PFSK-1 (cell line): ENCODE results near the gene PRELID3B.

ENCODE experiments used
- FOXP2 ChIP-seq: optimal IDR thresholded peaks from 2 replicates; pipeline ENCODE3; 2011; ENCODE audit warnings: borderline replicate concordance, control low read depth, inconsistent platforms; ENCODE audit not compliant: insufficient read depth; ENCODE audit errors: extremely low read length, extremely low read depth
- POLR2AphosphoS5 ChIP-seq: IDR thresholded peaks from 2 replicates; pipeline ENCODE4 v1.6.1; 2012; ENCODE audit warnings: low read depth, mild to moderate bottlenecking, control low read depth, low read length, moderate library complexity
- REST ChIP-seq, 2 experiments: IDR thresholded peaks; 2 replicates each; pipeline versions ENCODE4 v1.6.1 to v1.8.0; 2011 to 2012; ENCODE audit warnings: low read depth in 2 of 2, low read length in 2 of 2, control low read depth in 1 of 2, inconsistent platforms in 1 of 2, mild to moderate bottlenecking in 1 of 2, moderate library complexity in 1 of 2; ENCODE audit not compliant: insufficient read depth in 1 of 2
- SIN3A ChIP-seq: IDR thresholded peaks from 2 replicates; pipeline ENCODE4 v1.6.1; 2012; ENCODE audit warnings: mild to moderate bottlenecking, low read length, moderate library complexity, borderline replicate concordance; ENCODE audit not compliant: insufficient read depth
- TAF1 ChIP-seq: IDR thresholded peaks from 2 replicates; pipeline ENCODE4 v1.6.1; 2012; ENCODE audit warnings: low read length, control low read depth, borderline replicate concordance; ENCODE audit not compliant: insufficient read depth

Gene PRELID3B

GRCh38 chr20:59051666-59052185 is 9.1 kb upstream of the PRELID3B start:
- TF ChIP-seq REST (IDR thresholded peaks at IDR 0.05; ENCODE audit: insufficient read depth in 1 of 2, low read depth in 2 of 2, low read length in 2 of 2) (no peak), TAF1 (no peak), POLR2AphosphoS5 (no peak), SIN3A (no peak), FOXP2 (no peak)

GRCh38 chr20:59050437-59050836 is 7.9 kb upstream of the PRELID3B start:
- TF ChIP-seq TAF1 (no peak), SIN3A (no peak), POLR2AphosphoS5 (no peak), FOXP2 (no peak), REST (IDR thresholded peaks at IDR 0.05; ENCODE audit: insufficient read depth in 1 of 2, low read depth in 2 of 2, low read length in 2 of 2) (no peak)

GRCh38 chr20:59048681-59049030 is 6.1 kb upstream of the PRELID3B start:
- no peak for TF ChIP-seq TAF1
- no peak for TF ChIP-seq REST (IDR thresholded peaks at IDR 0.05; ENCODE audit: insufficient read depth in 1 of 2, low read depth in 2 of 2, low read length in 2 of 2)
- TF ChIP-seq POLR2AphosphoS5: no peak
- no peak for TF ChIP-seq FOXP2
- no peak for TF ChIP-seq SIN3A

- TF ChIP-seq FOXP2: no peak
- no peak for TF ChIP-seq SIN3A
- no peak for TF ChIP-seq REST (IDR thresholded peaks at IDR 0.05; ENCODE audit: insufficient read depth in 1 of 2, low read depth in 2 of 2, low read length in 2 of 2)
- no peak for TF ChIP-seq TAF1
- TF ChIP-seq POLR2AphosphoS5: no peak
These were observed 5.5 kb upstream of the PRELID3B start for GRCh38 chr20:59047938-59048680.
